ENCODE measurements around the gene SEPTIN2. TPM values are rescaled to one million over a fixed set of nuclear protein-coding genes. Genes with fewer than 3 reads are reported as not detected.

Gene SEPTIN2
- total and polyA plus RNA-seq, 2 experiments from 2014 or later = 227 to 393 TPM

GRCh38 chr2:241349941-241350340 lies 34.2 kb downstream of the SEPTIN2 start (continued):
- TF ChIP-seq ZNF462 (CRISPR knock-in tag; IDR thresholded peaks at IDR 0.05) (no peak), STAT1 (IDR thresholded peaks at IDR 0.05; ENCODE audit: unreplicated experiment) (no peak), ZNF331 (CRISPR knock-in tag; IDR thresholded peaks at IDR 0.05; ENCODE audit: low read depth) (no peak)

GRCh38 chr2:241350530-241350877 lies 34.8 kb downstream of the SEPTIN2 start:
- H3K4me2 ChIP-seq = no peak overlapping the region
- Mint-ChIP-seq H3K27me3 (ENCODE audit: insufficient read depth, low read depth, poor library complexity) (peaks cover 3% of the 10 kb centered on the region), H3K36me3 (ENCODE audit: low read depth) (peaks cover 87% of the 10 kb centered on the region), H3K4me3 (no peak overlapping the region), H3K27ac (no peak overlapping the region), H3K4me1 (peaks cover 15% of the 10 kb centered on the region), H3K9me3 (no peaks in the 10 kb centered on the region)
- H3K36me3 ChIP-seq (ENCODE audit: insufficient read depth) = peaks cover 69% of the 10 kb centered on the region
- H3K79me2 ChIP-seq (replicated peaks; ENCODE audit: insufficient read depth) = no peaks in the 10 kb centered on the region; the same call in 1 of the 2 replicates
- no peaks in the 10 kb centered on the region for H3K9me2 ChIP-seq (ENCODE audit: insufficient read depth)
- ATAC-seq = no peak
- H3K27ac ChIP-seq (ENCODE audit: low read depth) = no peak overlapping the region
- no peak overlapping the region for H3K4me3 ChIP-seq
- H4K20me1 ChIP-seq (replicated peaks; ENCODE audit: insufficient read depth) = peaks cover 16% of the 10 kb centered on the region
- TF ChIP-seq EZH2 (IDR thresholded peaks at IDR 0.05; ENCODE audit: low read depth, unreplicated experiment) = no peak
- TF ChIP-seq REST (IDR thresholded peaks at IDR 0.05; ENCODE audit: unreplicated experiment) = no peak
- no peak for TF ChIP-seq POLR2AphosphoS5 (IDR thresholded peaks at IDR 0.05; ENCODE audit: low read depth)
- TF ChIP-seq CTCF (conservative IDR thresholded peaks at IDR 0.05; ENCODE audit: low read depth in 2 of 2) = no peak
- no peaks in the 10 kb centered on the region; the same call in 1 of the 2 replicates for H3K4me1 ChIP-seq (ENCODE audit: insufficient read depth)
- no peak for DNase-seq (ENCODE audit: low spot score)
- H3F3A ChIP-seq (replicated peaks; ENCODE audit: low read depth) = 0 out of 2 replicates have a peak, but pooled peaks cover 4% of the 10 kb centered on the region
- no peaks in the 10 kb centered on the region for H3K27me3 ChIP-seq (ENCODE audit: insufficient read depth)
- H2AFZ ChIP-seq = no peak overlapping the region

All from GM23338 (cell line).